Measurements from ENCODE around the gene DYNC1LI1. TPM values are rescaled to one million over a fixed set of nuclear protein-coding genes. Genes with fewer than 3 reads are reported as not detected.

Gene DYNC1LI1
- total and polyA plus RNA-seq, 4 donors: 9.2 to 21.1 (median 13.6) TPM

DNA sequence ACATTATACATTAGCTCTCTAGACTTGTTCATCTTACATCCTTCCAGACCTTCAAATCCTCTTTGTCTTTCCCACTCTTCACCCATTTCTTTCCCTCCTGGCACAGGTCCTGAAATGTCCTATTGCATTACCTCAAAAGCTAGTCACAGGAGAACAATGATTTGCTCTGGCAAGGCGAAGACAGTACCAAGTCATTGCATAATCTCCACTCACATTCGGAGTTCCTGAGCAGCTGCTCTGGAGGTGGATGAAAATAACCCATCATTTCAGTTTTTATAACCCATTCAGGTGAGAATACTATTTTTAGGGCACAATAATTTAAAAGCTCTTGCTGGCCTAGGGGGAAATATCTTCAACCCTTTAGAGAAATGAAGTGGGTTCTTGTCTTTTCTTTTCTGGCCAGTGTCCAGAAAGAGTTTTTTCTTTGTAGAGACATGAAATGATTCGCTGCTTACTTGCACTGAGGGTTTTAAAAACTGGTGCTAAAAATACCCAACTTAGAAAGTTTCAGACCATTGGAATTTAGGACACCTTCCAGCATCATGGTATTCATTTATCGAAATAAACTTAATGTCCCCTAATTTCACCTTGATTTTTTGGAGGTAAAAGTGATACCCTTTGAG, 23.4 kb upstream of the DYNC1LI1 start:
- WGBS: 72% methylated on average over 4 of the region's 4 CpGs
- DNase-seq (ENCODE audit: low spot score): no peak
- Histone ChIP-seq H3K27ac (ENCODE audit: low read depth in 1 of 2, low read length in 2 of 2) (no peak overlapping the region), H3K9ac (ENCODE audit: low read depth in 1 of 2, low read length in 2 of 2) (no peak overlapping the region), H3K4me1 (ENCODE audit: control insufficient read depth in 4 of 4, insufficient read depth in 4 of 4, low read length in 3 of 4) (no peaks in the 10 kb centered on the region), H3K27me3 (ENCODE audit: control insufficient read depth in 4 of 4, insufficient read depth in 4 of 4, low read length in 3 of 4) (no peaks in the 10 kb centered on the region), H3K4me3 (ENCODE audit: low read depth in 1 of 3, low read length in 3 of 3) (no peak overlapping the region), H3K36me3 (ENCODE audit: control insufficient read depth in 4 of 4, insufficient read depth in 3 of 4, low read depth in 1 of 4, low read length in 3 of 4) (no peaks in the 10 kb centered on the region), H3K9me3 (ENCODE audit: control insufficient read depth in 4 of 4, low read length in 3 of 4) (no peaks in the 10 kb centered on the region)
- TF ChIP-seq, protein P1, sequence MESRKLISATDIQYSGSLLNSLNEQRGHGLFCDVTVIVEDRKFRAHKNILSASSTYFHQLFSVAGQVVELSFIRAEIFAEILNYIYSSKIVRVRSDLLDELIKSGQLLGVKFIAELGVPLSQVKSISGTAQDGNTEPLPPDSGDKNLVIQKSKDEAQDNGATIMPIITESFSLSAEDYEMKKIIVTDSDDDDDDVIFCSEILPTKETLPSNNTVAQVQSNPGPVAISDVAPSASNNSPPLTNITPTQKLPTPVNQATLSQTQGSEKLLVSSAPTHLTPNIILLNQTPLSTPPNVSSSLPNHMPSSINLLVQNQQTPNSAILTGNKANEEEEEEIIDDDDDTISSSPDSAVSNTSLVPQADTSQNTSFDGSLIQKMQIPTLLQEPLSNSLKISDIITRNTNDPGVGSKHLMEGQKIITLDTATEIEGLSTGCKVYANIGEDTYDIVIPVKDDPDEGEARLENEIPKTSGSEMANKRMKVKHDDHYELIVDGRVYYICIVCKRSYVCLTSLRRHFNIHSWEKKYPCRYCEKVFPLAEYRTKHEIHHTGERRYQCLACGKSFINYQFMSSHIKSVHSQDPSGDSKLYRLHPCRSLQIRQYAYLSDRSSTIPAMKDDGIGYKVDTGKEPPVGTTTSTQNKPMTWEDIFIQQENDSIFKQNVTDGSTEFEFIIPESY (IDR thresholded peaks at IDR 0.05): no peak
- no peak for TF ChIP-seq RAD21 (IDR thresholded peaks at IDR 0.05)
- no peak for TF ChIP-seq FOXA1 (IDR thresholded peaks at IDR 0.05)
- no peak for TF ChIP-seq HNF4G (IDR thresholded peaks at IDR 0.05)
- no peak for TF ChIP-seq NR2F2 (IDR thresholded peaks at IDR 0.05)
- TF ChIP-seq, protein P2, sequence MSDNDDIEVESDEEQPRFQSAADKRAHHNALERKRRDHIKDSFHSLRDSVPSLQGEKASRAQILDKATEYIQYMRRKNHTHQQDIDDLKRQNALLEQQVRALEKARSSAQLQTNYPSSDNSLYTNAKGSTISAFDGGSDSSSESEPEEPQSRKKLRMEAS (IDR thresholded peaks at IDR 0.05): no peak
- no peak for TF ChIP-seq GABPA (IDR thresholded peaks at IDR 0.05 in 1 of 2, conservative IDR thresholded peaks at IDR 0.05 in 1 of 2)
- no peak for TF ChIP-seq FOXA2 (IDR thresholded peaks at IDR 0.05)
- TF ChIP-seq, protein P3, sequence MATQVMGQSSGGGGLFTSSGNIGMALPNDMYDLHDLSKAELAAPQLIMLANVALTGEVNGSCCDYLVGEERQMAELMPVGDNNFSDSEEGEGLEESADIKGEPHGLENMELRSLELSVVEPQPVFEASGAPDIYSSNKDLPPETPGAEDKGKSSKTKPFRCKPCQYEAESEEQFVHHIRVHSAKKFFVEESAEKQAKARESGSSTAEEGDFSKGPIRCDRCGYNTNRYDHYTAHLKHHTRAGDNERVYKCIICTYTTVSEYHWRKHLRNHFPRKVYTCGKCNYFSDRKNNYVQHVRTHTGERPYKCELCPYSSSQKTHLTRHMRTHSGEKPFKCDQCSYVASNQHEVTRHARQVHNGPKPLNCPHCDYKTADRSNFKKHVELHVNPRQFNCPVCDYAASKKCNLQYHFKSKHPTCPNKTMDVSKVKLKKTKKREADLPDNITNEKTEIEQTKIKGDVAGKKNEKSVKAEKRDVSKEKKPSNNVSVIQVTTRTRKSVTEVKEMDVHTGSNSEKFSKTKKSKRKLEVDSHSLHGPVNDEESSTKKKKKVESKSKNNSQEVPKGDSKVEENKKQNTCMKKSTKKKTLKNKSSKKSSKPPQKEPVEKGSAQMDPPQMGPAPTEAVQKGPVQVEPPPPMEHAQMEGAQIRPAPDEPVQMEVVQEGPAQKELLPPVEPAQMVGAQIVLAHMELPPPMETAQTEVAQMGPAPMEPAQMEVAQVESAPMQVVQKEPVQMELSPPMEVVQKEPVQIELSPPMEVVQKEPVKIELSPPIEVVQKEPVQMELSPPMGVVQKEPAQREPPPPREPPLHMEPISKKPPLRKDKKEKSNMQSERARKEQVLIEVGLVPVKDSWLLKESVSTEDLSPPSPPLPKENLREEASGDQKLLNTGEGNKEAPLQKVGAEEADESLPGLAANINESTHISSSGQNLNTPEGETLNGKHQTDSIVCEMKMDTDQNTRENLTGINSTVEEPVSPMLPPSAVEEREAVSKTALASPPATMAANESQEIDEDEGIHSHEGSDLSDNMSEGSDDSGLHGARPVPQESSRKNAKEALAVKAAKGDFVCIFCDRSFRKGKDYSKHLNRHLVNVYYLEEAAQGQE (IDR thresholded peaks at IDR 0.05): no peak
- no peak for TF ChIP-seq JUND (IDR thresholded peaks at IDR 0.05)
- no peak for TF ChIP-seq TAF1 (conservative IDR thresholded peaks at IDR 0.05)

DNA sequence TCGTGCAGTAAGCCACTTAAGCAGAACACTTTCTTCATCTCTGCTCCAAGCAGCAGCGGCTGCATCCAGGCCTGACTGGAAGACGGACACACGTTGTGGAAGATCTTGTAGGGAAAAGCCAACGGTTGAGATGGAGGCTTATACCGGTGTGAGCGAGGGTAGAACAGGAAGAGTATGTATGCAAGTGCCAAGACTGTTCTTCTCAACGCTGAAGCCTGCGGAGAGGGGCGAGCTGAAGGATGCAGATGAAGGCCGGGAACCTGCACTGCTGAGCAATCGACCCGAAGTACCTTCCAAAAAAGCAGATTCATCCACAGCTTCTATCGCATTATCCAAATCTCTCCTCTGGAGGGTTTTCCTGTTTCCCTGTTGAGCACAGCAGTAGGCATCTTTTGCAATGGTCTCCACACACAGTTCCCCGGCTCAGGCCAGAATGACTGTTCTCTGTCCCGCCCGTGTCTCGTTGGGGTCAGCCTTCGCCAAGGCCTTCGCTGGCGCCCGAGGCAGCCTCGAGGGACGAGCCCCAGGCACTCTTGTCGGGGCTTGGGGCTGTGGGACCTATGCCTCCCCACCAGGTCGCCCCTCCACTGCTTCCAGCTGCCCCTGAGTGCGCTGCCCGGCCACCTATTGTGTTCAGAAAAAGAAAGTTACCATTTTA, 22.2 kb upstream of the DYNC1LI1 start:
- TF ChIP-seq HNF4A (conservative IDR thresholded peaks at IDR 0.05) (no peak), NR2F2 (IDR thresholded peaks at IDR 0.05) (no peak), FOXA1 (IDR thresholded peaks at IDR 0.05) (no peak), TAF1 (conservative IDR thresholded peaks at IDR 0.05) (no peak)
- TF ChIP-seq, protein P1 (IDR thresholded peaks at IDR 0.05): no peak
- TF ChIP-seq, protein P3 (IDR thresholded peaks at IDR 0.05): no peak
- WGBS: 78% methylated on average over 28 of the region's 28 CpGs
- no peak overlapping the region for H3K27ac ChIP-seq (ENCODE audit: low read depth in 1 of 2, low read length in 2 of 2)
- no peak for DNase-seq (ENCODE audit: low spot score)
- H3K27me3 ChIP-seq (ENCODE audit: control insufficient read depth in 4 of 4, insufficient read depth in 4 of 4, low read length in 3 of 4): no peaks in the 10 kb centered on the region
- H3K4me1 ChIP-seq (ENCODE audit: control insufficient read depth in 4 of 4, insufficient read depth in 4 of 4, low read length in 3 of 4): no peaks in the 10 kb centered on the region
- H3K36me3 ChIP-seq (ENCODE audit: control insufficient read depth in 4 of 4, insufficient read depth in 3 of 4, low read depth in 1 of 4, low read length in 3 of 4): no peaks in the 10 kb centered on the region
- H3K4me3 ChIP-seq (ENCODE audit: low read depth in 1 of 3, low read length in 3 of 3): no peak overlapping the region
- no peaks in the 10 kb centered on the region for H3K9me3 ChIP-seq (ENCODE audit: control insufficient read depth in 4 of 4, low read length in 3 of 4)
- no peak overlapping the region for H3K9ac ChIP-seq (ENCODE audit: low read depth in 1 of 2, low read length in 2 of 2)
